COLO668 (cell line): Measurements from ENCODE around the gene RNF32.

Experiments
- DNase-seq: peaks from one replicate; lab custom pipeline; 2025; ENCODE audit not compliant: unreplicated experiment; lab: John Stamatoyannopoulos, UW

The RNF32 gene

DNA sequence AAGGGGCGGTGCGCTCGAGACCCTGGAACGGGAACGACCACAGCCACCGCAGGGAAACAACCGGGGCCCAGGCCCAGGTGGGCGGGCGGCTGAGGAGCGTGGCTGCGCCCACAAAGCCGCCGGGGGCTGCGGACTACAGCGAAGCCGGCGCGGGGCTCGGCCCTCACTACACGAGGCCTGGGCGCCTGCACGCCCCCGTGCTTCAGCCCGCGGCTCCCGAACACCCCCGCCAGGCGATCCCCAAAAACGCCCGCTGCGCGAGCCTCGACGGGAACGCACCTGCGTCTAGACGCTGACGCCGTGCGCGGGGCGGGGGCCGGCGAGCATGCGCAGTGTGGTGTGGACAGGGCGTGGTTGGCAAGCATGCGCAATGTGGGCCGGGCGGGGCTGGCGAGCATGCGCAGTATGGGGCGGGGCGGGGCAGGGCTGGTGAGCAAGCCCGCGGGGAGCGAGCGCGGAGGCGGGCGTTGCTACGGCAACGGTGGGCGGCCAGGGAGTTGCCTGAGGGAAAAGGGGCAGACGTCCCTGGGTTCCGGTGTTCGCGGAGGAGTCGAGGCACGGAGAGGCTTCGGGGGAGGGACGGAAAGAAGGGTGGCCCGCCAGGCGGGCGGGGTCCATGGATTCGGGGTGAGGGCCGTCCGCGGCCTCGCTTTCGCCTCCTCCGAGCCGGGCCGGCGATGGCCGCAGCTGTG lies at the start of gene RNF32:
Gene RNF32, plus strand, starts transcription at position 518 of the 692 bp plus-strand sequence. CDS start 3,104 bp downstream, outside the sequence.
- peak; percentile 98 for DNase-seq

DNA sequence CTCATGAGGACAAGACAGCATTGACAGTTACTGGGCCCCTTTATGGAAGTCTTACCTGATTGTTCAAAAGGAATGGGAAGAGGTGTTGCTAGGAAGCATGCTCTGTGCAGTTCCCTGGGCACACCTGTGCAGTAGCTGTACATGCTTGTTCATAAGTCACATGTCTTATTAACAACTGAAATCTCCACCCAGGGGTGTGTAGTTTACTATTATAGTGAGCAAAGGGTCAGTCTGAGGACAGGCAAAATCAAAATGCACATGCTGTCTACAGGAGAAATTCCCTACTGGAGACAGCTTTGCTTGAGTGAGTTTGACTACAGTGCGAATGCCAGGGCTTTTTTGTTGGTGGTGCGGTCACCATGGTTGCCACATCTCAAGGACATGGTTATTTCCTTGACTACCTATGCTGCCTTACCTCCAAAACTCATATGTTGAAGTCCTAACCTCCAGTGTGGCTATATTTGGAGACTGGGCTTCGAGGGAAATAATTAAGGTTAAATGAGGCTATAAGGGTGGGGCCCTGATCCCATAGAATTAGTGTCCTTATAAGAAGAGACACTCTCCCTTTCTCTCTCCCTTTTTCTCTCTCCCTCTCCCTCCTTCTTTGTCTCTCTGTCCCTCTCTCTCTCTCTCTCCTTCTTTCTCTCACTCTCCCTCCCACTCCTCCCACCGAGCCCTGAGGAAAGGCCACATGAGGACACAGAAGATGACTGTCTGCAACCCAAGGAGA lies 48.3 kb upstream of the RNF32 start:
- no peak for DNase-seq

DNA sequence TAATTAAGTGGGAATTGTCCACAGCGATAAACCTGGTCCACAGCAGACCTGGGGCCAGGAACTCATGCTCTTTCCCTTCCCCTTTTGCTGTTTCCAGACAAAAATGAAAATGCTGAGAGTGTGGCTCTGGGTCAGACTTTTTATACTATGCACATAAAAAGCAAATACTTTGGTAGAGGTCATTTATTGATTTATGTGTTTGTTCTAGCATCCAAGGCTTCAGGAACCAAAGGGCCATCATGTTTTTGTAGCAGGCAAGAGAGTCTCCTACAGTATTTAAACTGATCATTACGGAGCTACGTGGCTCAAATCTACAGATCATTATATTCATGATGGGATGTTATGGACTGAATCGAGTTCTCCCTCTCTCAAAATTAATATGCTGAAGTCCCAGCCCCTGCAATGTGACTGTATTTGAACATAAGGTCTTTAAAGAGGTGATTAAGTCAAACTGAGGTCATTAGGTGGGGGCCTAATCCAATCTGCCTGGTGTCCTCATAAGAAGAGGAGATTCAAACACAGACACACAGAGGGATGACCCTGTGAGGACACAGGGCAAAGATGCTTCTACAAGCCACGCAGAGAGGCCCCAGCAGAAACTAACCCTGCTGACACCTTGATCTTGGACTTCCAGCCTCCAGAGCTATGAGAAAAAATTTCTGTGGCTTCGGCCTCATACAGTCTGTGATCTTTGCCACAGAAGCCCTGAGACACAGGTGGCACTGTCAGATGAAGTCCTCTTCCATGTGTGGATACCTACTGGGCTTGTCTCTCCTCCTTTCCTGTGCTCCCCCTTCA lies 46.1 kb upstream of the RNF32 start:
- no peak for DNase-seq

DNA sequence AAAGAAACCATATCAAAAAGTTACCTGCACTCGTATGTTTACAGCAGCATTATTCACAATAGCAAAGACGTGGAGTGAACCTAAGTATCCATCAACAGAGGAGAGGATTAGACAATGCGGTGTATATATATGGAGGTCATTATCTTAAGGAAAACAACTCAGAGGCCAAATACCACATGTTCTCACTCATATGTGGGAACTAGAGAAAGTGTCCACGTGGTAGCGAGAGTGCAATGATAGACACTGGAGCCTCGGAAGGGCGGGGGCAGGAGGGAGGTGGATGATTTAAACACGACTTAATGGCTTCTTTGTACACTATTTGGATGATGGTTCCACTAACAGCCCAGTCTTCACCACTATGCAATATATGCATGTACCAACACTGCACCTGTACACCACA lies 40.1 kb upstream of the RNF32 start:
- no peak for DNase-seq

DNA sequence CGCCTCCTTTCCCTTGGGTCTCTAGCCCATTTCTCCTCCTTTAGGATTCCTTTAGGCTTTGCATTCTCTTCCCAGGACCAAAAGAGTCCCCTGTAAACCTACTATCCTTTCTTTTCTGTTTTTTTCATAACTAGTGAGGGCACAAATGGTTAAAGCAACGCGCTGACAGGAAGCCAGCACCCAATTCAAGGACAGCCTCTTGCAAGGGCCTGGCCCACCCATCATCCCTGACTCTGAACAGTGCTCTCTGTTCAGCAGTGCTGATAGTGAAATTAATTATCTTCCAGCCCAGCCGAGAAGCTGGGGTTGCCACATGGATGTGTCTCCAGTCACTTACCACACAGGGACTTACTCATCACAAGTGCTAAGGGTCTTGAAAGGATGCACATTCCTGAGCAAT lies 38.3 kb upstream of the RNF32 start:
- DNase-seq: no peak

DNA sequence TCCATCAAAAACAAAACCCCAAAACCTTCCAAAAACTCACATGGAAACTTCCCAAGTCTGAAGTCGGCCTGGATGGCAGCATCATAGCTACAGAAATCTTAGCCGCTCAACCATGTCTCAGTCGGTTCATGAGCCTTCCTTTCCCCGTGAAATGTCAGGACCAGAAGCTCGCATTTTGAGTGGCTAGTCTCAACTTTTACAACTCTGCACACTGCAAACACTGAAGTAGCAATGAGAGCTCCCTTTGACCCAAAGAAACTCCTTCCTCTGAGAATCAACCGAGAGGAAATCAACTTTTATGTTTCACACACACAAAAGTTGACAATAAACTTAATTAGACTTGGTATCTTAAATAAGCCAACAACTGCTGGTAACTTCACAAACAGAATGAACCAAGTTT lies 37.6 kb upstream of the RNF32 start:
- no peak for DNase-seq

DNA sequence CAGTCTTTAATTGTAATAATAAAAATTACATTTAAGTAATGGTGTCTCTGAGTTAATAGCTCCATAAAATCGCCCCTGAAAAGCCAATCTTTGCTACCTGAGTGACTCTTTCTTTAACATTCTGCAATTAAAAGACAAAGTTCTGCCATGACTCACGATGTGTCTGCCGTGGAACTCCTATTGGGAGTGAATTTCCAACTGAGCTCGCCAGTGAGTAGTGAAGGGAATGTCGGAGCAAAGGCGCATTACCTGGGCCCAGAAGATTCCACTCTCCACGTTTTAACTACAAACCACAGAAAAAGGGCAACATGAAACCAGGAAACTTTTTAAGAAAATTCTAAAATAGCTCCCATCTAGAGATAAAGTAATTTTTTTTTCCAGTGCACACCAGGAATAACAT lies 36.9 kb upstream of the RNF32 start:
- no peak for DNase-seq

DNA sequence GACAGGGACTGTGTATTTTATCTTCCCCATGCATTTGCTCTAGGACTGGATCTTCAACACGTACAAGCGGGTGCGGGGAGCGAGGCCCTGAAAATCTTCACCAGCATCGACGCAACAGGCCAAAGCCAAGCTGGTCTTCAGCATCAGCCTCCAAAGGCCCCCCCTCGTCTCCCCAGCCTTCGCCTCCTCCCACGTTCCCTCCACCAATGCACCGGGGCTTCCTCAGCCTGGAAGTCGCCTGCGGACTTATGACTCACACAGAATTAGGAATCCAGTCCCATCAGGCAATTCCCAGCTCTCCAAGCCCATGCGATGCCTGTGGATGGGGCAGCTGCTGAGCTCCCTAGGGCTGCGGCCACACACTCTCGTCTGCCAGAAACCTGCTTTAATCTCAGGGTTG lies 36.3 kb upstream of the RNF32 start:
- no peak for DNase-seq

DNA sequence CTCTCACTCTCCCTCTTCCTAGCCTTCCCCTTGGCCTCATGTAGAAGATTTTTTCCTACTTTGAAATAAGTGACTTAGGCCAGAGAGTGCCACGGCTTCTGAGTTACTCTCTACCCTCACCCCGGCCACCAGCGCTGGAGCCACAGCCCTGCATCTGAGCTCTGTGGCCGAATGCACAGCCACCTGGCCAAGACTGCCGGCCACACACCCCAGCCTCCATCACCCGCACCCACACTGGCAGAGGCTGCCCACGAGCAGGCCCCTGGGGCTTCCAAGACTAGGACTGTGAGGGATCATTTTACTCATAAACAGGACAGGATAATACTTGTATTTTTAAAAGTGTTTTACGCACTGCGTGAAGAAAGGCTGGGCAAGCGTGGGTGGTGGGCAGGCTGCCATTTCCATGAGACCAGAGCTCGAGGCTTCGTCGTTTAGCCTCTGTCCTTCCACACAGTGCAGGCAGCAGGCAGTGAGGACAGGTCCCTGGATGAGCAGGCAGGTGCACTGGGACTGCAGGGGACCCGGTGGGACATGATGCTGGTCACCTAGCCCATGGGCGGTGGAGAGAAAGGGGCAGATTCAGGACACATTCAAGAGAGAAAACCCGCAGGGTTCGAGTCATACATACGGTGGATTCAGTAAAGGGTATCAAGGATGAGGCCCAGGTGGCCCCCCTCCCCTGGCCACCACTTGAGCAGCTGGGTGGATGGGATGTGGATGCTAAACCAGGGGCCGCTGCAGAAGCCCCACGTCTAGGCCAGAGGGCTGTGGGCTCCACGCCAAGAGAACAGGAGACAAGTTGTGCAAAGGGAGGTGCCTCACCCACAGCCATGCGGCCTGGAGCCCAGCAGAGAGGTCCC lies 35.5 kb upstream of the RNF32 start:
- no peak for DNase-seq

DNA sequence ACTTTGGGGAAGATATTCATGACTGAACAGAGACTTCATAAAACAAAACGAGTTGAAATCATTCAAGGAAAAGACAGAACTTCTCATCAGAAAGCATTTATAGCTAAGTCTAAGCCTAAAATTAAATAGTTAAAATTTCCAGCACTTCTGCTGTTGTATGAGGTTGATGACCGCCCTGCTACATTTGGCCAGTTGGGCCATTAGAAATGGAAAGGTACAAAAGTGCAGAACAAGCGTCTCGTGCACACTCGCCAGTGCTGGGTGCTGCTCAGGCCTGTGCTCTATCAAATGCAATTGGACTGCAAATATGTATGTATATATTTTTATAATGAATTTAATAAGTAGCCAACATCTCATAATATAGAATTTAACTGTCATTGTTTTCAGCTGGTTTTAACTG lies 34.4 kb upstream of the RNF32 start:
- DNase-seq: no peak

DNA sequence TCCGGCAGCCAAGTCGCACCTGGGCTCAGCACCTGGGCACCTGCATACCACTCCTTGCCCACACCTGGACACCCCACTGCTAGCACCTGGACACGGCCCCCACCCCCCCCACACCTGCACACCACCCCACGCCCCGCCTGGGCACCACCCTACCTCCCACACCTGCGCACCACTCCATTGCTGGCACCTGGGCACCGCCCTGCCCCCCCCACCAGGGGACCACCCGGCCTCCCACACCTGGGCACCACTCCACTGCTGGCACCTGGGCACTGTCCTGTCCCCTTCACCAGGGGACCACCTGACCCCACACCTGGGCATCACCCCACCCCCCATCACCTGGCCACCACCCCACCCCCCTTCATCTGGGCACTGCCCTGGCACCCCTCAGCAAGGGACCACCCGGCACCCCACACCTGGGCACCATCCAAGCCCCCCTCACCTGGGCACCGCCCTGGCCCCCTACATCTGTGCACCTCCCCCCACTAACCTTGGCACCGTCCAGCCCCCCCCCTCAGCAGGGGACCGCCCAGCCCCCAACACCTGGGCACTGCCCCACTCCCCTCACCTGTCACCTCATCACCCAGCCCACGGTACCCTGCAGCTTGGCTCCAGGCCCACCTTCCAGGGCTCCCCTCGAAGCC lies 33.8 kb upstream of the RNF32 start:
- peak; percentile 23 for DNase-seq

DNA sequence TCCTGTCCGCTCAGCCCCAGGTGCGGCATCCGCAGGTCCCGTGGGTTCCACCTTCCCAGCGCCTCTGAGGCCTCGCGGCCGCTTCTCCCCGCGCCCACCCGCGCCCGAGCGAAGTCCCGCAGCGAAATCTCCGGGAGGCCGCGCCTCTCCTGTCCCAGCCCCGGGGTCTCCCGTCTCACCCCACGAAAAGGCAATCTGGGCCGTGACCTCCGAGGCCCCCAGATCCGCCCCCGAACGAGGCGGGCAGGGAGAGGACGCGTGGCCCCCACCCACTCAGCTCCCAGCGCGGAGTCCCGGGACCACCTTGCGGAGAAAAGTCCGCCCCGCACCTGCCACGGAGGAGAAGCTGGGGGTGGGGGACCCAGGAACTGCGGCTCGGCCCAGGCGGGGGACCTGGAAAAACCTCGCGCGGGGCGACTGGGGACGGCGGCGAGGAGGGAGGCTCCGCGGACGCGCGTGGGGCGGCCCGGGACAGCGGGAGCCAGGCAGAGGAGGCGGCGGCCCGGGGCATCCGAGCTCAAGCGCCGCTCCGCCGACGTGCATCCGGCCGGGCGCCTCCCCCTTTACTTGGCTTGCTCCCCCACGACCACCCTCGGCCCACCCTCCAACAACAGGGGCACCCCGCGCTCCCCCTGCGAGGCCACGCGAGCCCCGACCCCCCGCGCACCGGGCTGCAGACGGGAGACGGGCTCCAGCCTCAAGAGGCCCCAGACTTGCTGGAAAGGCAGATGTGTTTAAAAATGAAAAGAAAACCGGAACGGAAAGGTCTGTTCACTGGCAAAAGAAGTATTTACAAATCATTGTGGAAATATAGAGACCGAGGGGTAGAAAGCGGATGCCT lies 33.0 kb upstream of the RNF32 start:
- DNase-seq: no peak

DNA sequence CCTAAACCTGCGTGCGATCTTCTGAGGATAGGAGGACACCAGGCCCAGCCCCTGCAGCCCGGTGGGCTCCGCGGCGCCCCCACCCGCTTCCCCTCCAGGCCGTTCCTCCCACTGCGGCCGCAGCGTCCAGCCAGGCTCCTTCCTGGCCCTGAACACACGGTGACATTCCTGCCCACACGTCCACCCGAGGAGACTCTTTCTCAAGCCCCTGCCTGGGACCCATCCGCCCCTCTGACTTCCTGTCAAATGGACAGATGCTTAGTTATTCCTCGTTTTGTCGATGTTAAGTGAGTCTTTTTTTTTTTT lies 32.4 kb upstream of the RNF32 start:
- DNase-seq: no peak

DNA sequence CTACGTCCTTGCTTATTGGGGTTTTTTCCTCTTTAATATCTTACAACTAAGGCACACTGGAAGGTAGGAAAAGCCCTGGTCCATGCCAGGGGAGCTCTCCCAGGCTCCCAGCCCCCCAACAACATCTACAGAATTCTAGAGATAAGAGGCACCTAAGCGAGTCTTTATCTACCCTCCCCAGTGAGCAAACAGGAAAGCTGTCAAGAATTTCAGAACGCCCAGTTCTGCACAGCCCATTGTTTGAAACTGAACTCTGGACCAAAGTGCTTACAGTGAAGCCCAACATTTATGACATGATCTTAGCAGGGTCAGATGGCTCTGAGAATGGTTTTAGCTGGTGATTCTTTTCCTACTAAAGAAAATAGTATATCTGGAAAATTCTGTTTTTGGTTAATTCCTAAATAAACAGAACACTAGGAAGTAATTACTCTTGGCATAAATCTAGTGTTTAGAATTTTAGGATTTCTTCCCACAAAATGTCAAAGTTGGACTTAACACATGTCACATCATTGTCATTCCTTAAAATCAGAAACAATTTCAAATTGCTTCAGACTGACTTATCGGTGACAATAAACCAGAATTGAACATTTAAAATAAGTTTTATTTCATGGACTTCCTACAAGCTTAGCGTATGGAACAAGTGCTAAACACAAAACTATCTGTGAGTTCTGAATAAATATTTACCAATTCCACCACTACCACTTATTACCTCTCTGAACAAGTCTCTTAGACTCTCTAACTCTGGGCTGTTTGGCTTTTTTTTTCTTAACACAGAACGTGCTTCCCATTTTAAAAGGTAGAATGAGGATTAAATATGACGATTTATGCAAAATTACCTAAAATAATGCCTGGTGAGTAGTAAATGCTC lies 31.3 kb upstream of the RNF32 start:
- no peak for DNase-seq

DNA sequence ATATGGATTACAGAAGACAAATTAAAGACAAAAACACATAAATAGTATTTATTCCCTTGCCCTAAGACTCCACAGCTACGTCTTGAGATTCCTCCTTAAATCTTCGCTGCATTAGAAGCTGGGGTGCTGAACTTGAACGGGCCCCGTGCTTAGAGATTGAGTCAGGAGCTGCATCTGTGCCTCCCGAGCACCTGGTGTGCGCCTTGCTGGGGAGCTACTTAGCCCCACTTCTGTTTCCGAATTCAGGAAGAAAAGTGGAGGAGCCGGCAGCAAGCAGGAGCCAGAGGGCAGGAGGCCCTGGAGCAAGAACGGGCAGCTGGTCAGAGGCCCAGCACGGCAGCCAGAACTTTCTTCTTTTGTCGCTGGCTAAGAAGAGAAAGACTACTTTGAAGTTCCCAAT lies 30.4 kb upstream of the RNF32 start:
- no peak for DNase-seq

DNA sequence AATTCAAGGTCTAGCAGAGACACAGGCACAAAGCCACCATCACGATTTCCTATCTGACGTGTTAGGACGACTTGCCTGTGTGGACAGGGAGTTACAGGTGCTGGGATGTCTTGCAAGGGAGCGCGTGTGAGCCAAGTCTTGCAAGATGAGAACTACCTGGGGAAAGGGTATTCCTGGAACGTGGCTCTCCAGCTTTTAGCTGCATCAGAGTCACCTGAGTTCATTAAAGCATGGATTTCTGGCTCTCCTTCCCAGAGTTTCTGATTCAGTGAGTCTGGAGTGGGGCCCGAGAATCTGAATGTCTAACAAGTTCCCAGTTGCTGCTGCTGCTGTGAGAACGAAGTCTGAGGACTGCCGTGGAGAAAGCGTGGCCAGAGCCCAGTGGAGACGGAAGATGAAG lies 30.0 kb upstream of the RNF32 start:
- DNase-seq: no peak

DNA sequence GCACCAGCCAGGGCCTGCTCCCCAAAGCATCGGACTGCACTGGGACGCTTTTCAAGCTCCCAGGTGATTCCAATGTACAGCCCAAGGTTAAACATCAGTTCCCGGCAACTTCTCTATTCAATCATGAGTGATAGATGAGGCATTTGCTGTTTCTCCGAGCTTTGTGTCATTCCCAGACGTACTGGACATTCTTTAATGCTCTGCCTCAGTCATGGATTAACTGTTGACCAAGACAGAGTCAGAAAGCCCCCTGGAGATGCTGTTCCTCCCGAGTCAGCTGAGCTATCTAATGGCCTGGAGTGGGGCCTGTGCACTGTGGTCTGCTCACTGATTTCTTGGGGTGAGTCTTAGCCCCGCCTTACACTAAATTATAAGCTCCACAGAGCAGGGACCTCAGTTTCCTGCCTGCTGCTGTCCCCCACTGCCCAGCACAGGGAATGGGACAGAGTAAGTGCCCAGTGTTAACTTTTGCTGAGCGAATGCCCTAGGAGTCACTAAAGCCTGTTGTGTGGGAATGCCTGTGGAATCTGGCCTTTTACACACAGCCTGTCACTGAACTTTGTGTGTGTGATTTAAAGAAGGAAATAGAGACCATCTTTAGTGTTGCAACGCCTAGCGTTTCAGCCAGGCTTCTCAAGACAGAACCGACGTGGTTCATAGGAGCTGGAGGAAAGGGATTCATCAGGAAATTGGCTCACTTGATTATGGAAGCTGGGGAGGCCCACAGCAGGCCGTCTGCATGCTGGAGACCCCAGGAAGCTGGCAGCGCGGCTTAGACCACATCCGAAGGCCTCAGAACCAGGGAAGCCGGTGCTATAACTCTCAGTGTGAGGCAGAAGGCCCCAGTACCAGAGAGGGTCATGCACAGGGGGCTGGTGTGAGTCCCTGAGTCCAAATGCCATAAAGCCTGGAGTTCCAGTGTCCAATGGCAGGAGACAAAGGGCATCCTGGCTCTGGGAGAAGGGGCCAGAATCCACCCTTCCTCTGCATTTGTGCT lies 29.3 kb upstream of the RNF32 start:
- DNase-seq: no peak

DNA sequence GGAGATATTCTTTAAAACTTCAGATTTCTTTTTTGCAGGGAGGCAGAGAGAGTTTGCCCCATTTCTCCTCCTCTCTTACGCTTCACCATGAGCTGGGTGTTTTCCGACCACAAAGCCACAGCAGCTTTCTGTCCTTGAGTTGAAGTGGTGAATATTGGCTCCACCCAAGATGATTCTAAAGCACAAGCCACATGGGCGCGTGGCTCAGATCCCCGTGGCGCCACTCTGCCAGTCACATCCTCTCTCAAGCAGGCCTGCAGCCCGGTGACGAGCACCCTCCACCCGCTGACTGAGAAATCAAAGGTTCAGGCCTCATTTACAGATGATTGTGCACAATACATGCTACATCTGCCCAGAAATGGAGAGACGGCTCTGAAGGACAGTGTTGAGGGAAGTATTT lies 27.6 kb upstream of the RNF32 start:
- no peak for DNase-seq
